ENCODE measurements around the gene SCFD1. TPM values are rescaled to one million over a fixed set of nuclear protein-coding genes. Genes with fewer than 3 reads are reported as not detected.
A peak's percentile ranks its signal among the peaks of the same experiment; 100 is the strongest.
"Not testable (repeated sequence)": the region's sequence is repeated elsewhere in the genome, so short reads cannot be mapped to it uniquely, and the experiment has no call there.

The SCFD1 gene
- total RNA-seq, 1 experiment from 2014 or later: 61.9 TPM

DNA sequence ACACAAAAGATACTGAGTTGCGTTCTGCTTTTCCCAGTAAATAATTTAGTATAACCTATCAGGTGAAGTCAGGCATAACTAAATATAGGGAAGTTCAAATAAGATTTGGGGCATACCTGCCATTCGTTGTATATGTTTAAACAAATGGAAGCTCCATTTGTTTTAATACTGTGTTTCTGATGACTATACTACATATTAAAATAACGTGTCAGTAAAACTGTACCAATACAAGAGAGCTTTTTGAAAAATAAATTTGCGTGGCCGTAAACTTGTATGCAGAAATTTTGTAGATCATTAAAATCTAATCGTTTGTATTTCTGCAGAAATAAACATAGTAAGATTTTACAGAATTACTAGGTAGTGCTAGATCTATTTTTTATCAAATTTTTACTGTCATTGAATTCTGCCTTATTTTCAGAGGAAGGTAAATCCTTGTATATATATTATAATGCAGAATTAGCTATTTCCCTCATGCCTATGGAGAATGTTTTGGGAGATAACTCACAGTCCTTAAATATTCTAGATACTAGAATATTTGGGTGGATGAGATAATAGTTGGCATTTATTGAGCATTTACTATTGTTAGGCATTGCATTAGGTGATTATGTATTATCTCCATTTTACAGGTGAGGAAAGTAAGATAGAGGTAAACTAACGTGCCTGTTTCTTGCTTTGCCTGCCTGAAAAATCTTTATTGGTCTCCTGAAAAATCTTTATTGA lies 1.5 kb downstream of the SCFD1 start:
- intact Hi-C loops (cut with micrococcal nuclease; ENCODE audit: unreplicated experiment): no loop called here

DNA sequence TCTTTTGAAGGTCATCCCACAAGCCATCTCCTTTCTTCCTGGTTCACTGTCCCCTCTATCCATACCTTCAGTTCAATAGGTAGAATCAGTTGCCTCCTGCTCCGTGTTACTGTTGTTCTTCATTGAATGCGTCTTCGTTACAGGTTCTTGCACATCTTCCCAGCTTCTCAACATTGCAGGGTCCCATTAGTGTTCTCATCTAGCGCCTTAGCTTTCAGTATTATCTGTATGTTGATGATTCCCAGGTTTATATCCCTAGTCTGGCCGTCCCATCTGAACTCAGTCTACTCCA lies 2.0 kb downstream of the SCFD1 start:
- peaks cover 6% of the 10 kb centered on the region for H3K4me1 ChIP-seq (ENCODE audit: insufficient read depth, low read length, poor library complexity, severe bottlenecking)
- CTCF ChIA-PET: no interaction called here
- POLR2A ChIA-PET (ENCODE audit: low non-redundant PET): no interaction called here

More for the DNA sequence above, 1.5 kb downstream of the SCFD1 start:
- no TSS peak for BruUV-seq (replicated peaks)
- no peaks in the 10 kb centered on the region for H3K27me3 ChIP-seq (replicated peaks; ENCODE audit: insufficient read depth, low read depth, low read length, poor library complexity)
- no peak for DNase-seq (ENCODE audit: low spot score)
- H3K27ac ChIP-seq (ENCODE audit: low read depth, low read length, poor library complexity, severe bottlenecking): peak overlapping the region; percentile 93
- H3K4me1 ChIP-seq (ENCODE audit: insufficient read depth, low read length, poor library complexity, severe bottlenecking): peaks cover 6% of the 10 kb centered on the region
- no peaks in the 10 kb centered on the region for H3K36me3 ChIP-seq (ENCODE audit: insufficient read depth, low read length, poor library complexity, severe bottlenecking)
- ChIA-PET CTCF (no interaction called here), POLR2A (ENCODE audit: low non-redundant PET) (no interaction called here)
- H3K9me3 ChIP-seq (ENCODE audit: low read depth, low read length, poor library complexity, severe bottlenecking): no peaks in the 10 kb centered on the region
- H3K4me3 ChIP-seq (ENCODE audit: low read depth, low read length, poor library complexity, severe bottlenecking): peak overlapping the region; percentile 69
- TF ChIP-seq, protein P1, sequence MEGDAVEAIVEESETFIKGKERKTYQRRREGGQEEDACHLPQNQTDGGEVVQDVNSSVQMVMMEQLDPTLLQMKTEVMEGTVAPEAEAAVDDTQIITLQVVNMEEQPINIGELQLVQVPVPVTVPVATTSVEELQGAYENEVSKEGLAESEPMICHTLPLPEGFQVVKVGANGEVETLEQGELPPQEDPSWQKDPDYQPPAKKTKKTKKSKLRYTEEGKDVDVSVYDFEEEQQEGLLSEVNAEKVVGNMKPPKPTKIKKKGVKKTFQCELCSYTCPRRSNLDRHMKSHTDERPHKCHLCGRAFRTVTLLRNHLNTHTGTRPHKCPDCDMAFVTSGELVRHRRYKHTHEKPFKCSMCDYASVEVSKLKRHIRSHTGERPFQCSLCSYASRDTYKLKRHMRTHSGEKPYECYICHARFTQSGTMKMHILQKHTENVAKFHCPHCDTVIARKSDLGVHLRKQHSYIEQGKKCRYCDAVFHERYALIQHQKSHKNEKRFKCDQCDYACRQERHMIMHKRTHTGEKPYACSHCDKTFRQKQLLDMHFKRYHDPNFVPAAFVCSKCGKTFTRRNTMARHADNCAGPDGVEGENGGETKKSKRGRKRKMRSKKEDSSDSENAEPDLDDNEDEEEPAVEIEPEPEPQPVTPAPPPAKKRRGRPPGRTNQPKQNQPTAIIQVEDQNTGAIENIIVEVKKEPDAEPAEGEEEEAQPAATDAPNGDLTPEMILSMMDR (conservative IDR thresholded peaks at IDR 0.05; ENCODE audit: low read depth, low read length): no peak
- no peak for TF ChIP-seq EZH2 (IDR thresholded peaks at IDR 0.05; ENCODE audit: borderline replicate concordance, low read depth, low read length, poor library complexity, severe bottlenecking)

DNA sequence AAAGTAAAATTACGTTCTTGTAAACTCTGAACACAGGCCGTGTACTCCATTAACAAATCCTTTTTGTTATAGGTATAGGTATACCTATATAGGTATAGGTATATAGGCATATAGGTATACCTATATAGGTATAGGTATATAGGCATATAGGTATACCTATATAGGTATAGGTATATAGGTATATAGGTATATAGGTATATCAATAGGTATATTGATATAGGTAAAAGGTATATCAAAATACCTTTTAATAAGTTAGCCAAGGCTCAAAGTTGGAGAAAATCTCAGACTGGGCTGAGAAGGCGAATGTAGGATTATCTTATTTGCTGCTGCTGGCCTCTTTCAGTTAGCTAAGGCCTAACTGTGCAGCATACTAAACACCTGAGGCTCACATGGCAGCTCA lies 3.4 kb downstream of the SCFD1 start:
- H3K9me3 ChIP-seq (ENCODE audit: low read depth, low read length, poor library complexity, severe bottlenecking): no peaks in the 10 kb centered on the region
- H3K27me3 ChIP-seq (replicated peaks; ENCODE audit: insufficient read depth, low read depth, low read length, poor library complexity): no peaks in the 10 kb centered on the region
- no peak for TF ChIP-seq EZH2 (IDR thresholded peaks at IDR 0.05; ENCODE audit: borderline replicate concordance, low read depth, low read length, poor library complexity, severe bottlenecking)
- BruUV-seq (replicated peaks): no TSS peak
- peaks cover 5% of the 10 kb centered on the region for H3K36me3 ChIP-seq (ENCODE audit: insufficient read depth, low read length, poor library complexity, severe bottlenecking)
- intact Hi-C loops (cut with micrococcal nuclease; ENCODE audit: unreplicated experiment): no loop called here
- H3K4me3 ChIP-seq (ENCODE audit: low read depth, low read length, poor library complexity, severe bottlenecking): no peak overlapping the region
- no peak overlapping the region for H3K27ac ChIP-seq (ENCODE audit: low read depth, low read length, poor library complexity, severe bottlenecking)
- ChIA-PET POLR2A (ENCODE audit: low non-redundant PET) (no interaction called here), CTCF (no interaction called here)
- peaks cover 6% of the 10 kb centered on the region for H3K4me1 ChIP-seq (ENCODE audit: insufficient read depth, low read length, poor library complexity, severe bottlenecking)
- DNase-seq (ENCODE audit: low spot score): no peak

More for the DNA sequence above, 2.0 kb downstream of the SCFD1 start:
- H3K27me3 ChIP-seq (replicated peaks; ENCODE audit: insufficient read depth, low read depth, low read length, poor library complexity): no peaks in the 10 kb centered on the region
- intact Hi-C loops (cut with micrococcal nuclease; ENCODE audit: unreplicated experiment): no loop called here
- H3K9me3 ChIP-seq (ENCODE audit: low read depth, low read length, poor library complexity, severe bottlenecking): no peaks in the 10 kb centered on the region
- no peaks in the 10 kb centered on the region for H3K36me3 ChIP-seq (ENCODE audit: insufficient read depth, low read length, poor library complexity, severe bottlenecking)
- H3K27ac ChIP-seq (ENCODE audit: low read depth, low read length, poor library complexity, severe bottlenecking): no peak overlapping the region
- DNase-seq (ENCODE audit: low spot score): no peak
- no peak overlapping the region for H3K4me3 ChIP-seq (ENCODE audit: low read depth, low read length, poor library complexity, severe bottlenecking)
- TF ChIP-seq, protein P1 (conservative IDR thresholded peaks at IDR 0.05; ENCODE audit: low read depth, low read length): no peak
- TF ChIP-seq EZH2 (IDR thresholded peaks at IDR 0.05; ENCODE audit: borderline replicate concordance, low read depth, low read length, poor library complexity, severe bottlenecking): no peak
- no TSS peak for BruUV-seq (replicated peaks)

DNA sequence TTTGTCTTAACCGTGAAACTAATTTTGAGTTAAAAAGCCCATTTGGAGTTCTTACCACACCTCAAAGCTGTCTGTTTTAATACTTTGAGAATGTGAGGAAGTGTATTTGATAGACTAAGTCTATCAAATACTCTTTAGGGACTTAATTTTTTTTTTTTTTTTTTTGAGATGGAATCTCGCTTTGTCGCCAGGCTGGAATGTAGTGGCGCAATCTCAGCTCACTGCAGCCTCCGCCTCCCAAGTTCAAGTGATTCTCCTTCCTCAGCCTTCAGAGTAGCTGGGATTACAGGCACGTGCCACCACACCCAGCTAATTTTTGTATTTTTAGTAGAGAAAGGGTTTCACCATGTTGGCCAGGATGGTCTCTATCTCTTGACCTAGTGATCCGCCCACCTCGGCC lies 7.3 kb downstream of the SCFD1 start:
- intact Hi-C loops (cut with micrococcal nuclease; ENCODE audit: unreplicated experiment); H3K4me1 ChIP-seq (ENCODE audit: insufficient read depth, low read length, poor library complexity, severe bottlenecking); H3K27me3 ChIP-seq (replicated peaks; ENCODE audit: insufficient read depth, low read depth, low read length, poor library complexity); H3K4me3 ChIP-seq (ENCODE audit: low read depth, low read length, poor library complexity, severe bottlenecking); H3K27ac ChIP-seq (ENCODE audit: low read depth, low read length, poor library complexity, severe bottlenecking); POLR2A ChIA-PET (ENCODE audit: low non-redundant PET); BruUV-seq (replicated peaks); H3K9me3 ChIP-seq (ENCODE audit: low read depth, low read length, poor library complexity, severe bottlenecking): not testable (repeated sequence)
- peaks cover 23% of the 10 kb centered on the region for H3K36me3 ChIP-seq (ENCODE audit: insufficient read depth, low read length, poor library complexity, severe bottlenecking)
- CTCF ChIA-PET: interaction anchor here (0.6 kb wide), 1 partner anchor 983 kb away, joined by 3 read pairs; no protein-coding TSS in a partner anchor
- peak; percentile 40 for DNase-seq (ENCODE audit: low spot score)
